Hepatocyte (in vitro differentiated cells): Measurements from ENCODE around the gene AGAP4.
"Not testable (repeated sequence)": the region's sequence is repeated elsewhere in the genome, so short reads cannot be mapped to it uniquely, and the experiment has no call there.

Source experiments
- CTCF ChIP-seq: fragments of 200-600 bp; sonication (generic); IDR thresholded peaks from 2 replicates; pipeline ENCODE4 v1.5.1; 2016; ENCODE audit warnings: antibody characterized with exemption, mild to moderate bottlenecking; ENCODE audit not compliant: poor library complexity
- EZH2 ChIP-seq: fragments of 200-600 bp; sonication (generic); IDR thresholded peaks from 2 replicates; pipeline ENCODE4 v1.6.1; 2016; ENCODE audit warnings: antibody characterized with exemption, mild to moderate bottlenecking, borderline replicate concordance
- EZH2phosphoT487 ChIP-seq: fragments of 200-600 bp; sonication (generic); IDR thresholded peaks from one replicate; pipeline ENCODE4 v1.6.1; 2018; ENCODE audit warnings: antibody characterized with exemption, mild to moderate bottlenecking, low read depth, moderate library complexity; ENCODE audit not compliant: unreplicated experiment, severe bottlenecking

- not testable (repeated sequence) for TF ChIP-seq CTCF, EZH2, EZH2phosphoT487
These were observed 33.2 kb downstream of the AGAP4 start for GRCh38 chr10:45814146-45814545.
